DMS153 treated with DMSO at 0.1 percent for 48 hours (cell line): ENCODE data around the gene AGPAT3.

ENCODE experiments used
- DNase-seq: peaks from one replicate; lab custom pipeline; 2025; ENCODE audit not compliant: unreplicated experiment; lab: John Stamatoyannopoulos, UW

AGPAT3 gene

DNA sequence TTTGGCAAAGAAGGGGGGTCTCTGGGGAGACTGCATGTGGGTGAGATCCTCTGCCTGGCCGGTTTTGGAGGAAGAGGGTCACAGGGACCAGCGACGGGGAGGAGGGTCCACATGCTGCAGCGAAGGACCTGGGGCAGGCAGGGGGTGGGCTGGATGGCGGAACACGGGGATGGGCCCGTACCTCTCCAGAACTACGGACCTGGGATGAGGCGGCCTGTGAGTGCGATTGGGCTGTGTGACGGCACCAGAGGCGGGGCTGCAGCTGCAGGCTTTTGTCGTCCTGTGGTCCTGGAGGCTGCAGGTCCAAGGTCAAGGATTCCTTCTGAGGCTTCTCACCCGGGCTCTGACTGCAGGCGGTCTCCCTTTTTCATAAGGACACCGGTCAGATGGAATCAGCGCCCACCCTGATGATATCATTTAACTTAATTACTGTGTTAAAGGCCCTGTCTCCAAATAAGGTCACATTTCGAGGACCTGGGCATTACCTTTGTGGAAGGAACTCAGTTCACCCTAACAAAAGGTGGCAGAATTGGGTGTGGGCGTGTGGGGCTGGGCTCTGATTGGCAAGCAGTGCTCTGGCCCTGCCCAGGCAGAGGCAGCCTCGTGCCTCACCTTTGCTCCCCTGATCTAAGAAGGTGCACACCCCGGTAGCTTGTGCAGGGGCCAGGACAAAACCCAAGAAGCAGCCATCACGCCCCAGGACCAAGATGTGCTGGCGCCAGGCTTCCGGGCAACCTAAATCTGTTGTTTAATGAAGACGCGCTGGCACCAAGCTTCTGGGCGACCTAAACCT, 87.1 kb downstream of the AGPAT3 start:
- no peak for DNase-seq

DNA sequence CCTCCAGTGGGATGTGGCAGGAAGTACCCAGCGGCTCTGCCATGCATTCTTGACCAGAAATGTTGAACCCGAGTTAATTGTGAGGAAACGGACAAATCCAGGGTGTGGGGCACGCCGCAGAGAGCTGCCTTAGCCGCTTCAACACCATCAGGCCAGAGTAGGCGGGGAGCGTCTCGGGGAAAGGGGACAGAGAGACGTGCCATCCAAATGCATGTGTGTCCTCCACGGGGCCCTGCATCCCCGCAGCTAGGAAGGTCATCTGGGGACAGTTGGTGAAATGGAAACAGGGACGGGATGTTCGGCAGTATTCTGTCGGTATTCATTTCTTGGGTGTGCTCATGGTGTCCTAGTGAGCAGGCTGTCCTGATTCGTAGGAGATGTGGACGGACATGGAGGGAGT, 88.0 kb downstream of the AGPAT3 start:
- DNase-seq: no peak

DNA sequence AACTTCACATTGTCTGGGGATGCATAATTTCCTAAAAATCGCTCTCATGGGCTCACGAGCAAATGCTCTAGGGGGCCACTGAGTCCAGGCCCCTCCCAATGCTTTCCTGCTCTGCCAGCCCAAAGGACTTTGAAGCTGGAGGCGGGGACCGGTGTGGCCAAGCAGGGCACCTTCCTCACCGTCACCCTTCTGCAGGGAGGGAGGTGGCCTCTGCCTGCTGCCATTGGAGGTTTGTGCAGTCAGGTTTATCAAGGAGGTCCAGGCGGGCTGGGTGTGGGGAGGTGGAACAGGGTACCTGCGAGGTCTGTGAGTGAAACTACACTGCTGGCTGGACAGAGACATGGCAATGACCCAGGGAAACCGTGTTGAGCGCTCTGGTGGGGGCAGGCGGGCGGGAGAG, 89.0 kb downstream of the AGPAT3 start:
- no peak for DNase-seq

DNA sequence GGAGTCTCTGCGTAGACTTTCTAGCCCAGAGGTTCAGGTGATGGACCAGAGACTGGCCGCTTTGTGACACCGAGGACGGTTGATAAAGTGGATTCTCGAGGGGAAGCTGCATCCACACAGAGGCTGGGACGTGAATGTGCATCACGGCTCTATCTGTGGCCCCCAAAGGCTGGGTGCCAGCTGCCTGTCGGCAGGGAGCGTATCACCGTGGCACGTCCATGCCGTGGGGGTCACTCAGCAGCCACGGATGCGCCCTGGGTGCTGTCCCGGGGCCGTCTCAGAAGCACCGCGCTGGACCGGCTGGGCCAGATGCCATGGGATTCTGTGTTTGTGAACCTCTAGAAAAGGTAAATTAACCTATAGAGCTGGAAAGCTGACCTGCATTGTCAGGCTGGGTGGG, 89.9 kb downstream of the AGPAT3 start:
- no peak for DNase-seq

DNA sequence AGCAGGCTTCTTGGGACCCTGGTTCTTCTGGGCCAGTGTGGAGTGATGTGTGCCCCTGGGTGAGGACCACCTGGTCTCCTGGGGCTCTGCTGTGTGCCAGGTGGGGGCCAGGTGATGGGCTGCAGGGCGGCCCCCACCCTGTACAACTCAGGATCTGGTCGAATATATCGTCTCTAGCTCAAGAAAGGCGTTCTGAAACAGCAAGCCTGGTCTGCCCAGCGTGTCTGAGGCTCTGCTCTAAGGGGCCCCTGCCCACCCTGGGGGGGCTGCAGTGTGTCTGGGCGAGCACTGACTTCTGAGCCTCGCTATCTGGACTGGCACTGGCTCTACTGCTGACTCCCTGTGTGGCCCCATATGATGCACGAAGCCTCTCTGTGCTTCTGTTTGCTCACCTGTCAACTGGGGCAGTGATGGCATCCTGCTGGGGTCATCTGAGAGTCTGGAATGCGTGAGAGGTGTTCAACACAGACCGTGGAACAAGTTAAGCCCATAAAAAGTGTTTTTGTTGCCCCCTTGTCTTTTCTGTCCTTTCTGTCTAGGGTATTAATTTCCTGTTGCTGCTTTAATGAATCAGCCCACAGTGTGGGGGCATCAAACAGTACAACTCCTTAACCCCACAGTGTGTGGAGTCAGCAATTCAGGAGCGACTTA, 91.1 kb downstream of the AGPAT3 start:
- no peak for DNase-seq

DNA sequence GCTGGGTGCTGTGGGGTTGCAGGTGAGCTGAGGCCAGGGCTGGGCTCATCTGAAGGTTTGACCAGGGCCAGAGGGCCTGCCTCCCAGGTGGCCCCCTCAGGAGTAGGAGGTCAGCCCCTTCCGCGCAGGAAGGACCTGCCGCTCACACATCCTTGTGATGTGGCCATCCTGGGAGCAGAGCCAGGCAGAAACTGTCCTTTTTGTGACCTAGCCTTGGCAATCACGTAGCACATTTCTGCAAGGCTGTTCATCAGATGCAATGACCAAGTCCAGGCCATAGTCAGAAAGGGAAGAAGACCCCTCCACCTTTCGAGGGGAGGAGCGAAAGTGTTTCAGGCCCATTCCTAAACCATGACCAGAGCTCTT, 91.6 kb downstream of the AGPAT3 start:
- DNase-seq: no peak

GRCh38 chr21:43957128-43957571, 92.1 kb downstream of the AGPAT3 start:
- no peak for DNase-seq

- no peak for DNase-seq
Observed at GRCh38 chr21:43957611-43958362, 92.8 kb downstream of the AGPAT3 start.

- no peak for DNase-seq
Observed at GRCh38 chr21:43958364-43959158, 93.5 kb downstream of the AGPAT3 start.

DNA sequence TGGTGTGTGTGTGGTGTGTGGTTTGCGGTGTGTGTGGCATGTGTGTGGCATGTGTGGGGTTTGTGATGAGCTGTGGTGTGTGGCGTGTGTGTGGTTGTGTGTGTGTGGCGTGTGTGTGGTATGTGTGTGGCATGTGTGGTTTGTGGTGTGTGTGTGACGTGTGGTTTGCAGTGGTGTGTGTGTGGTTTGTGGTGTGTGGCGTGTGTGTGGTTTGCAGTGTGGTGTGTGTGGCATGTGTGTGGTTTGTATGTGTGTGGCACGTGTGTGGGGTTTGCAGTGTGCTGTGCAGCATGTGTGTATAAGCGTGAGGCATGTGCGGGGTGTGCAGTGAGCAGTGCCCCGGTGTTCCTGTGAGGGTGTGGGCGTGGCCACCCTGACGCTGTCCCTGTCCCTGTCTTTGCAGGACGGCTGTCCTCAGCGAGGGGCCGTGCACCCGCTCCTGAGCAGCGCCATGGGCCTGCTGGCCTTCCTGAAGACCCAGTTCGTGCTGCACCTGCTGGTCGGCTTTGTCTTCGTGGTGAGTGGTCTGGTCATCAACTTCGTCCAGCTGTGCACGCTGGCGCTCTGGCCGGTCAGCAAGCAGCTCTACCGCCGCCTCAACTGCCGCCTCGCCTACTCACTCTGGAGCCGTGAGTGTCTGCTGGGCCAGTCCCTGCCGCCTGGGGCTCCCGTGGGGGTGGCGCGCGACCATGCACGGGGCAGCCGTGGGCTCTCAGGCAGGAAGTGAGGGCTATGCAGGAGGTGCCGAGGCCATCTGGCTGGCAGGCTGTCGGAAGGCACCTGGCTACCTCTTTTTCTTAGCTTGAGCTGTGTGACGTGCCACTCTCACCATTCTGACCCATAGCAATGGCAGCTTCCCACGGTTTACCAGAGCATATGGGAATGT, 94.5 kb downstream of the AGPAT3 start:
- DNase-seq: no peak

DNA sequence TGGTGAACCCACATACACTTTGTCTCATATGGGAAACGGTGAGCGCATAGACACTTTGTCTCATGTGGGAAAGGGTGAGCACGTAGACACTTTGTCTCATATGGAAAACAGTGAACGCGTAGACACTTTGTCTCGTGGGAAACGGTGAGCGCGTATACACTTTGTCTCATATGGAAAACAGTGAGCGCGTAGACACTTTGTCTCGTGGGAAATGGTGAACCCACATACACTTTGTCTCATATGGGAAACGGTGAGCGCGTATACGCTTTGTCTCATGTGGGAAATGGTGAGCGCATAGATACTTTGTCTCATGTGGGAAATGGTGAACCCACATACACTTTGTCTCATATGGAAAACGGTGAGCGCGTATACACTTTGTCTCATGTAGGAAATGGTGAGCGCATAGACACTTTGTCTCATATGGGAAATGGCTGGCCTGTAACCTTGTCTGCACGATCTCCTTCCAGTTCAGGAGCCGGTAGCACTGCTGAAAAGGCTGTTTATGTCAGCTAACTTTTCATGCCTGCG, 96.4 kb downstream of the AGPAT3 start:
- no peak for DNase-seq

DNA sequence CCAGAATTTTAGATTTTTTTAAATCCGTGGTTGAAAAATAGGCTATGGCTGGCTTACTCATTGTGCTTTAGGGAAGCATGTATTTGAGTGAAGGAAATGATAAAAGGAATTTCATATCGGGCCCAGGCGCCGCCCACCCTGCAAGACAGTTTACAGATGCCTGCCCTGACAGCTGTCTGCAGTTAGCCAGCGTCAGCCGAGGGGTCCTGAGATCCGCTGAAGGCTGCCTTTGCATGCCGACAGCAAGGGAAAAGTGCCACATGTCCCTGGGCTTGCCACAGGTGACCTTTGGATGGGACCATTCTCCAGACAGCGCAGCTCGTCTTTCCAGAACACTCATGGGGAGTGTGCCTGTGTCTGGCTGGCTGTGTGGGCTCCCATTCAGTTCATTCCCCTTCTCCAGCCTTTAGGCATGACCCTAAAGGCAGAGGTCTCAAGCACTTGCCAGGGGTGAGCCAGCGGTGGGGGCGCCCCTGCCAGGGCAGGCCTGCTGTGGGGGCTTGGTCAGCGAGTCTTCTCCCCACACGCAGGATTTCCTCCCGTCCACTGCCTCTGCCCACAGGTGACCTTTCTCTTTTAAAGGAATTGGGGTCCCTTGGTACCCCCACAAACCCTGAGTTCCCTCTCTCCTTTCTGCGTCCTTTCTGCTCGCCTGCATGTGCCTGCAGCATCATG, 101.0 kb downstream of the AGPAT3 start:
- no peak for DNase-seq

- no peak for DNase-seq
Observed at GRCh38 chr21:43966946-43967512, 102.0 kb downstream of the AGPAT3 start.

- DNase-seq: no peak
Observed at GRCh38 chr21:43967981-43968380, 103.0 kb downstream of the AGPAT3 start.

DNA sequence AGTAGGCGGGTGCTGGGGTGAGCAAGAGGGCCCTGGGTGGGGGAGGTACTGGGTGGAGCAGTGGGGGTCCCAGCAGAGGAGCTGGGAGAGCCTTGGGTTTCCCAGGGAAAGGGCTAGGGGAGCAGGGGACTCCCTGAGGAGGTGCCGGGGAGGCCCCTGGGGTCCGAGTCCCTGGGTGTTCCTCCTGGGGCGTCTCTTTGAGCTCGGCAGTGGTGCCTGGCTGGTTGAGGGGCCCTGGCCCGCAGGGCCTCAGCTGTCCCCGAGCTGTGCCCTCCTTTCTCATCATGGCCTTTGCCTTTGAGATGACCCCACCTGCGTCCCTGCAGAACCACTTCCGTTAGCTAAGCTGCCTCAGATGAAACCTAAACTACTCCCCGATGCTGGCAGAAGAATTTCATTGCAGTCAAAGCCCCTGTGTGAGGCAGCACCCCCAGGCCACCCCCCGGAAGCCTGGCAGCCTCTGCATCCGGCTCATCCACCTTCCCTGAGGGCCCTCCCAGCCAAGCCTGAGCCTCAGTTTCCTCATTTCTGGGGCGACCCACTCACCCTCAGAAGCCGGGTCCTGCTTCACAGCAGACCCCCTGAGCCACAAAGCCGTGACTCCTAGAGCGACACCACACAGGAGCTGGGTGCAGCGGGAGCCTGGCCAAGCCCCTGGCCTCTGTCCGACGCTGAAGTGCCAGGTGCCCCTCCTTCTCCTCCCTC, 103.5 kb downstream of the AGPAT3 start:
- no peak for DNase-seq

- DNase-seq: no peak
Observed at GRCh38 chr21:43969115-43969444, 104.1 kb downstream of the AGPAT3 start.

DNA sequence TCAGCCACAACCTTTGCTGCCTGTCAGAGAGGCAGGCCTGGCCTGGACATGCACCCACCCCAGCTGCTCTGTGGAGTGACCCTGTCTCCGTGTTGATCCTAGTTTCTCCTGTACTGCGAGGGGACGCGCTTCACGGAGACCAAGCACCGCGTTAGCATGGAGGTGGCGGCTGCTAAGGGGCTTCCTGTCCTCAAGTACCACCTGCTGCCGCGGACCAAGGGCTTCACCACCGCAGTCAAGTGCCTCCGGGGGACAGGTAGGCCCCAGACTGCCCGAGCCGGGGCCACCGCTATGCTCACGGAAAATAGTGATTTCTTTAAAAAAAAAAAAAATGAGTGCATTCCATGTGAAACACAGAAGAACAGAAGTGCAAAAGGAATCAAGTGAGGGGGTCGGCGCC, 105.5 kb downstream of the AGPAT3 start:
- no peak for DNase-seq

DNA sequence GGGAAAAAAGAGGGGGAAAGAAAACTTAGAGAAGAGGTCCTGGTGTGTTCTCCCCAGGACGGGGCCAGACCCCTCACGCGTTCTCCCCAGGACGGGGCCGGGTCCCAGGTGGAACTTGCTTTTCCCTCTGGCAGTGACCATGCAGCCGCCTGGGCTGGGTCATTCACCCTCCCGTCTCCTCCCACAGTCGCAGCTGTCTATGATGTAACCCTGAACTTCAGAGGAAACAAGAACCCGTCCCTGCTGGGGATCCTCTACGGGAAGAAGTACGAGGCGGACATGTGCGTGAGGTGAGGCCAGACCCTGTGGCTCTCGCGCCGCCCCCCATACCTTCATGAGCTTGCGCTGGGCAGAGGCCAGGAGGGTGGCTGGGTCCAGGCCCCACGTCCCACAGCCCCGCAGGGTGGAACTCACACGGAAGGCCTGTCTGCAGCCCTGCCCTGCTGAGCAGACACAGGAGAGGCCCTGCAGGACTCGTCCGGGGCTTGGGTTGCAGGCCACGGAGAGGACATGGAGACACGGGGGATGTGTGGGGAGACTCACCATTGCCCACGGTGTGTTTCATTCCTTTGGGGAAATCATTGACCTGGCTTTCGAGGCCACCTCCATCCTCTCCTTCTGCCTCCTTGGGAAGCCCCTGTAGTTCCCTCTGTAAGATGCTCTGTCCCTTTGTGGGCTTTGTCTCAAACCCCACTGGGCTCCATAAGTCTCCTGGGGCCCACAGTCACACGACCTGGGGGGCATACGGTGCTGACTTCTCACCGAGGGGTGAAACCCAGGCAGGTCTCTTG, 106.4 kb downstream of the AGPAT3 start:
- no peak for DNase-seq
